HepG2 (cell line): Measurements from ENCODE around the gene PEAK1. TPM values are rescaled to one million over a fixed set of nuclear protein-coding genes. Genes with fewer than 3 reads are reported as not detected.
A peak's percentile ranks its signal among the peaks of the same experiment; 100 is the strongest.

Experiments used
- ATAC-seq: fragments of 200-7000 bp; cut with Tn5 transposase; 3 replicates; pipeline ENCODE4 v1.9.1; 2020; ENCODE audit warnings: mild to moderate bottlenecking, moderate library complexity
- BruUV-seq: library from RNA; stranded (reverse); fragments of 400-500 nt; replicated peaks from 2 replicates; lab custom pipeline; 2021; lab: Mats Ljungman, UMichigan
- CTCF ChIA-PET: fragments of 300-600 bp; formaldehyde crosslinking; extraction: SDS; loops from one replicate; lab custom pipeline; 2021; ENCODE audit warnings: low total read pairs, inconsistent platforms, low intra/inter-chr PET ratio; lab: Yijun Ruan, JAX
- POLR2A ChIA-PET: fragments of 350-600 bp; sonication (Branson Sonifier 250); formaldehyde crosslinking; loops from one replicate; lab custom pipeline; 2020; ENCODE audit warnings: antibody characterized with exemption, inconsistent platforms; lab: Yijun Ruan, JAX
- DNase-seq: peaks from one replicate; pipeline ENCODE4 v3.0.0-alpha.2; 2015; ENCODE audit warnings: low spot score
- FAIRE-seq: peaks from 3 replicates; lab custom pipeline; 2011; peaks lifted over from hg19 to GRCh38; lab: Jason Lieb, UNC
- H2AFZ ChIP-seq: one replicate; pipeline ENCODE4 v1.6.1; 2011; ENCODE audit warnings: low read length, inconsistent platforms
- H3K27ac ChIP-seq: fragments of 300-600 bp; 3 replicates; pipeline ENCODE4 v1.8.0; 2011; ENCODE audit warnings: mixed run types, mild to moderate bottlenecking, mixed read lengths, low read length, inconsistent platforms; ENCODE audit not compliant: insufficient read depth; ENCODE audit errors: extremely low read length
- H3K27me3 ChIP-seq, 2 experiments: fragments of 200-600 bp in 1 of 2; 2 replicates in 1 of 2; 3 replicates in 1 of 2; pipeline versions ENCODE4 v1.6.0 to v1.8.0; 2011; ENCODE audit warnings: low read length in 2 of 2, mild to moderate bottlenecking in 2 of 2, moderate library complexity in 2 of 2, inconsistent platforms in 1 of 2; ENCODE audit not compliant: insufficient read depth in 2 of 2, control insufficient read depth in 1 of 2
- H3K36me3 ChIP-seq, 2 experiments: fragments of 200-600 bp in 1 of 2; replicated peaks in 1 of 2; 2 replicates in 1 of 2; 3 replicates in 1 of 2; pipeline versions ENCODE4 v1.5.1 to v1.8.0; 2011; ENCODE audit warnings: low read length in 2 of 2, inconsistent platforms in 1 of 2; ENCODE audit not compliant: insufficient read depth in 2 of 2, control insufficient read depth in 1 of 2
- H3K4me1 ChIP-seq: 2 replicates; pipeline ENCODE4 v1.5.1; 2012; ENCODE audit warnings: low read length, inconsistent platforms; ENCODE audit not compliant: insufficient read depth
- H3K4me2 ChIP-seq: 2 replicates; pipeline ENCODE4 v1.6.0; 2011; ENCODE audit warnings: low read depth, low read length, inconsistent platforms
- H3K4me3 ChIP-seq, 3 experiments: fragments of 200-600 bp in 1 of 3; sonication (generic), shearing (Covaris generic) in 1 of 3; replicated peaks in 1 of 3; 2 replicates each; pipeline ENCODE4 v1.5.1; 2011 to 2016; ENCODE audit warnings: low read length in 3 of 3, inconsistent platforms in 2 of 3, low read depth in 2 of 3, mild to moderate bottlenecking in 2 of 3, control low read depth in 1 of 3, mixed read lengths in 1 of 3; ENCODE audit not compliant: insufficient read depth in 1 of 3
- H3K79me2 ChIP-seq: one replicate; pipeline ENCODE4 v1.6.1; 2011; ENCODE audit warnings: low read length, inconsistent platforms; ENCODE audit not compliant: insufficient read depth
- H3K9ac ChIP-seq: 2 replicates; pipeline ENCODE4 v1.6.0; 2011; ENCODE audit warnings: mild to moderate bottlenecking, low read depth, low read length, inconsistent platforms; ENCODE audit not compliant: insufficient read depth
- H3K9me3 ChIP-seq: 2 replicates; pipeline ENCODE4 v1.5.1; 2012; ENCODE audit warnings: mild to moderate bottlenecking, low read length
- H4K20me1 ChIP-seq: 2 replicates; pipeline ENCODE4 v1.6.0; 2011; ENCODE audit warnings: inconsistent platforms, mild to moderate bottlenecking, low read length, moderate library complexity; ENCODE audit not compliant: insufficient read depth
- CBX2 ChIP-seq, 2 experiments: fragments of 200-600 bp in 1 of 2; sonication (generic); formaldehyde crosslinking in 1 of 2; IDR thresholded peaks; 2 replicates each; pipeline versions ENCODE4 v1.7.0 to v1.8.1; 2018 to 2022; ENCODE audit warnings: low read depth in 2 of 2, low read length in 1 of 2, mild to moderate bottlenecking in 1 of 2, missing genetic modification reagents in 1 of 2
- NR2F6 ChIP-seq, 2 experiments: IDR thresholded peaks; 2 replicates each; pipeline ENCODE4 v1.6.1; 2016; ENCODE audit warnings: antibody characterized with exemption in 1 of 2, mild to moderate bottlenecking in 1 of 2
- TBX3 ChIP-seq: fragments of 450-650 bp; IDR thresholded peaks from 2 replicates; pipeline ENCODE4 v1.6.1; 2017; ENCODE audit warnings: antibody characterized with exemption, mild to moderate bottlenecking, inconsistent platforms, borderline replicate concordance
- ZNF512 ChIP-seq: sonication (generic); formaldehyde crosslinking; IDR thresholded peaks from 2 replicates; pipeline ENCODE4 v1.4.0; 2020; ENCODE audit warnings: mild to moderate bottlenecking, missing genetic modification reagents
- ZNF605 ChIP-seq: sonication (generic); formaldehyde crosslinking; IDR thresholded peaks from 2 replicates; pipeline ENCODE4 v1.8.0; 2022; ENCODE audit warnings: mild to moderate bottlenecking, missing genetic modification reagents
- WGBS: methylation state at CpG from one replicate; pipeline ENCODE4 v1.1.6; 2017; ENCODE audit warnings: low lambda C conversion rate; 5-methylcytosine and 5-hydroxymethylcytosine counted together
- in situ Hi-C: cut with HindIII; loops from 2 replicates; pipeline ENCODE4 v1.10.0; 2017; ENCODE audit warnings: low pct_unique_long_range_greater_than_20kb; ENCODE audit not compliant: extremely low pct_ligation_motif_present
- intact Hi-C: fragments of 100-400 bp; cut with micrococcal nuclease; formaldehyde crosslinking; loops from one replicate; pipeline ENCODE4 v1.10.0; 2022; ENCODE audit not compliant: unreplicated experiment
- polyA plus RNA-seq, 8 experiments: library from polyadenylated mRNA; depleted of rRNA in 3 of 8; stranded (reverse) in 7 of 8; unstranded in 1 of 8; fragments of >200 nt; fragmentation: Illumina TruSeq in 4 of 8; extraction: Trizol in 4 of 8; gene quantifications; 2 replicates each; pipeline versions ENCODE4 v1.2.1 to v1.2.3, GENCODE V29; 2011 to 2016; ENCODE audit warnings: low read depth in 4 of 8, missing spikeins in 1 of 8, mixed read lengths in 1 of 8; ENCODE audit not compliant: insufficient read depth in 1 of 8
- total RNA-seq, 5 experiments: library from RNA; depleted of rRNA; stranded (reverse); fragments of >200 nt; fragmentation: Illumina TruSeq; extraction: Trizol; gene quantifications; 2 replicates each; pipeline ENCODE4 v1.2.3, GENCODE V29; 2016; ENCODE audit warnings: low read depth in 1 of 5

The PEAK1 gene
- total and polyA plus RNA-seq, 2 of the 13 experiments (the other 11 are each of a cell fraction or from before 2014, with no cell fraction given) = 6.0 to 6.6 TPM

GRCh38 chr15:77064063-77064462 lies 355.8 kb downstream of the PEAK1 start:
- H3K36me3 ChIP-seq = no peaks in the 10 kb centered on the region
- no peak overlapping the region for H3K4me3 ChIP-seq
- ChIA-PET CTCF (no interaction called here), POLR2A (interaction anchor here (0.7 kb wide), 1 partner anchor 10 kb away, joined by 3 read pairs; no protein-coding TSS in a partner anchor)
- 39% methylated on average over 2 of the region's 2 CpGs for WGBS
- no peak for FAIRE-seq
- intact Hi-C loops (no loop called here), in situ Hi-C loops (no loop called here)
- H2AFZ ChIP-seq = no peak overlapping the region
- peaks cover 47% of the 10 kb centered on the region for H3K4me1 ChIP-seq
- H3K9me3 ChIP-seq = no peaks in the 10 kb centered on the region
- H4K20me1 ChIP-seq = peaks cover 11% of the 10 kb centered on the region
- H3K27me3 ChIP-seq = no peaks in the 10 kb centered on the region
- TF ChIP-seq NR2F6 (IDR thresholded peaks at IDR 0.05) (peak; percentile 18; the same call in 1 of the 2 replicates), NR2F6 (CRISPR knock-in tag; IDR thresholded peaks at IDR 0.05) (no peak), TBX3 (no peak)
- TF ChIP-seq, all 625 proteins: peak for 1
- no peak; the same call in 2 of the 3 replicates for ATAC-seq
- Histone ChIP-seq H3K27ac (no peak overlapping the region), H3K79me2 (peaks cover 43% of the 10 kb centered on the region), H3K9ac (no peak overlapping the region), H3K4me2 (no peak overlapping the region)
- no peak for DNase-seq
- BruUV-seq = no TSS peak

GRCh38 chr15:77063249-77063648 lies 356.7 kb downstream of the PEAK1 start:
- Histone ChIP-seq H3K9me3 (no peaks in the 10 kb centered on the region), H3K27ac (no peak overlapping the region), H2AFZ (no peak overlapping the region), H3K4me3 (no peak overlapping the region), H3K9ac (no peak overlapping the region), H4K20me1 (peaks cover 14% of the 10 kb centered on the region), H3K4me2 (no peak overlapping the region), H3K36me3 (no peaks in the 10 kb centered on the region), H3K27me3 (no peaks in the 10 kb centered on the region), H3K4me1 (peaks cover 43% of the 10 kb centered on the region), H3K79me2 (peaks cover 35% of the 10 kb centered on the region)
- in situ Hi-C loops = no loop called here
- intact Hi-C loops = no loop called here
- CTCF ChIA-PET = no interaction called here
- BruUV-seq = no TSS peak
- FAIRE-seq (no peak), ATAC-seq (no peak), DNase-seq (no peak)
- POLR2A ChIA-PET = interaction anchor here (0.7 kb wide), 1 partner anchor 11 kb away, joined by 3 read pairs; no protein-coding TSS in a partner anchor
- TF ChIP-seq ZNF512 (CRISPR knock-in tag) (no peak), CBX2 (IDR thresholded peaks at IDR 0.05; ENCODE audit: low read depth, low read length) (no peak), CBX2 (CRISPR knock-in tag; IDR thresholded peaks at IDR 0.05; ENCODE audit: low read depth) (no peak), ZNF605 (no peak)
